Neuronal stem cell (in vitro differentiated cells): Measurements from ENCODE around the gene SLC9A8.
A peak's percentile ranks its signal among the peaks of the same experiment; 100 is the strongest.

Source experiments
- DNase-seq: peaks from one replicate; pipeline ENCODE4 v3.0.0-alpha.2; 2013; ENCODE audit warnings: low spot score
- H2AFZ ChIP-seq: one replicate; pipeline ENCODE4 v1.6.1; 2013; ENCODE audit warnings: mild to moderate bottlenecking, low read length, inconsistent platforms
- H2AK5ac ChIP-seq: 2 replicates; pipeline ENCODE4 v1.6.1; 2013; ENCODE audit warnings: low read depth, mild to moderate bottlenecking, inconsistent platforms, low read length, moderate library complexity, mixed read lengths
- H2BK120ac ChIP-seq: 2 replicates; pipeline ENCODE4 v1.6.1; 2013; ENCODE audit warnings: low read depth, mild to moderate bottlenecking, inconsistent platforms, low read length, moderate library complexity, mixed read lengths
- H2BK12ac ChIP-seq: one replicate; pipeline ENCODE4 v1.6.1; 2013; ENCODE audit warnings: low read length, inconsistent platforms
- H2BK15ac ChIP-seq: 2 replicates; pipeline ENCODE4 v1.6.1; 2013; ENCODE audit warnings: mild to moderate bottlenecking, low read length, inconsistent platforms, mixed read lengths
- H2BK5ac ChIP-seq: one replicate; pipeline ENCODE4 v1.6.1; 2013; ENCODE audit warnings: inconsistent platforms, mild to moderate bottlenecking, low read length, moderate library complexity
- H3K14ac ChIP-seq: one replicate; pipeline ENCODE4 v1.6.1; 2013; ENCODE audit warnings: low read length, inconsistent platforms
- H3K18ac ChIP-seq: 2 replicates; pipeline ENCODE4 v1.6.1; 2013; ENCODE audit warnings: low read length, inconsistent platforms
- H3K23ac ChIP-seq: 2 replicates; pipeline ENCODE4 v1.6.1; 2013; ENCODE audit warnings: low read depth, mild to moderate bottlenecking, mixed read lengths, low read length, inconsistent platforms; ENCODE audit not compliant: poor library complexity
- H3K27ac ChIP-seq: replicated peaks from 3 replicates; pipeline ENCODE4 v1.5.1; 2013; ENCODE audit warnings: low read length, inconsistent platforms
- H3K27me3 ChIP-seq, 3 experiments: 2 replicates each; pipeline ENCODE4 v1.6.1; 2013; ENCODE audit warnings: low read length in 3 of 3, mild to moderate bottlenecking in 2 of 3, inconsistent platforms in 1 of 3, low read depth in 1 of 3, mixed read lengths in 1 of 3, moderate library complexity in 1 of 3; ENCODE audit not compliant: control insufficient read depth in 3 of 3, insufficient read depth in 3 of 3
- H3K36me3 ChIP-seq, 2 donors: replicated peaks in 1 of 2; 2 replicates each; pipeline ENCODE4 v1.6.1; 2013; ENCODE audit warnings: low read length in 2 of 2; ENCODE audit not compliant: control insufficient read depth in 2 of 2, insufficient read depth in 2 of 2
- H3K4ac ChIP-seq: 2 replicates; pipeline ENCODE4 v1.6.1; 2013; ENCODE audit warnings: inconsistent platforms, mild to moderate bottlenecking, low read length, moderate library complexity
- H3K4me1 ChIP-seq, 2 donors: 1 replicate in 1 of 2; 2 replicates in 1 of 2; pipeline ENCODE4 v1.6.1; 2013; ENCODE audit warnings: low read length in 2 of 2, low read depth in 1 of 2; ENCODE audit not compliant: control insufficient read depth in 2 of 2, insufficient read depth in 1 of 2
- H3K4me2 ChIP-seq: one replicate; pipeline ENCODE4 v1.6.1; 2013; ENCODE audit warnings: mild to moderate bottlenecking, low read length, inconsistent platforms; ENCODE audit not compliant: insufficient read depth, poor library complexity, severe bottlenecking
- H3K4me3 ChIP-seq, 2 donors: 2 replicates each; pipeline ENCODE4 v1.5.1; 2013; ENCODE audit warnings: low read length in 2 of 2, mild to moderate bottlenecking in 2 of 2, inconsistent platforms in 1 of 2, moderate library complexity in 1 of 2
- H3K79me1 ChIP-seq: one replicate; pipeline ENCODE4 v1.6.1; 2013; ENCODE audit warnings: low read depth, mild to moderate bottlenecking, inconsistent platforms, low read length, moderate library complexity
- H3K9ac ChIP-seq: one replicate; pipeline ENCODE4 v1.6.1; 2013; ENCODE audit warnings: mild to moderate bottlenecking, low read depth, low read length, inconsistent platforms; ENCODE audit not compliant: poor library complexity
- H3K9me3 ChIP-seq, 2 donors: replicated peaks in 1 of 2; 2 replicates each; pipeline versions ENCODE3 to v1.6.1; 2013; ENCODE audit warnings: low read length in 2 of 2, mild to moderate bottlenecking in 2 of 2, inconsistent platforms in 1 of 2, low read depth in 1 of 2, mixed read lengths in 1 of 2, moderate library complexity in 1 of 2; ENCODE audit not compliant: control insufficient read depth in 2 of 2, insufficient read depth in 1 of 2
- H4K8ac ChIP-seq: one replicate; pipeline ENCODE4 v1.6.1; 2013; ENCODE audit warnings: low read depth, mild to moderate bottlenecking, inconsistent platforms, low read length, moderate library complexity
- H4K91ac ChIP-seq: one replicate; pipeline ENCODE4 v1.6.1; 2013; ENCODE audit warnings: low read length, low read depth, mild to moderate bottlenecking, inconsistent platforms; ENCODE audit not compliant: poor library complexity
- WGBS, 2 donors: extraction: QIAGEN DNeasy Blood & Tissue Kit; methylation state at CpG; one replicate each; pipeline ENCODE4 v1.1.7; 2013; ENCODE audit warnings: missing lambda C conversion rate in 2 of 2, mixed read lengths in 1 of 2; ENCODE audit not compliant: insufficient read length in 2 of 2, insufficient replicate concordance in 1 of 2; ENCODE audit errors: extremely low coverage in 2 of 2; 5-methylcytosine and 5-hydroxymethylcytosine counted together

SLC9A8 gene

DNA sequence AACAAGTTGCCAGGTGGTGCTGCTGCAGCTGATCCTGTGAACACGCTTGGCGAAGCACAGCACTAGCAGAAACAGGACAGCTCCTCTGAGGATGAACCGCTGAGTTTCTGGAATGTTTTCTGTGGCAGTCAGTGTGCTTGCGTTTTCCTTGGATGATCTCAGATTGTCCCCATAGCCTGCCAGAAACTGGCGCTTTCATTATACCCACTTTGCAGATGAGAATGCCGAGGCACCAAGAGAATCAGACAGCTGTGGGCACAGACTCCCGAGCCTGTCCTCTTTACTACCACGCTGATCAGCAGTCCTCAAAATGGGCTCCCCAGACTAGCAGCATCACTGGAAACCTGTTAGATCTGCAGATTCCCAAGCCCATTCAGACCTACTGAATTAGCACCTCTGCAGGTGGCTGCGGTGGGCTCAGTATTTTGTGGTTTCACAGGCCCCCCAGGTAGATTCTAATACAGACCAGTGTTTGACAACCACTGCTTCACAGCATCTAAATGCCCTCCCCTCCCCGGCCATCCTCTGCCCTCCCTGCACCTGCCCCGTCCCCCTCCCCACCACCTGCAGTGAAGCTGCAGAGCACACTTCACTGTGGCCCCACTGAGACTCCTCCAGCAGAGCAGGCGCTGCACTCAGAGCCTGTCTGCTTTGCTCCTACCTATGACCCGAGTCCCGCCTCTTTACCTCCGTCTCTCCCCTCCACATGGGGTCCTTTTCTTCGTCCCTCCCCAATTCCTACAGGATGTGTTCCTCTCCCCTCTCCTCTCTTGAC, 73.1 kb downstream of the SLC9A8 start:
- no peaks in the 10 kb centered on the region for H3K27me3 ChIP-seq

DNA sequence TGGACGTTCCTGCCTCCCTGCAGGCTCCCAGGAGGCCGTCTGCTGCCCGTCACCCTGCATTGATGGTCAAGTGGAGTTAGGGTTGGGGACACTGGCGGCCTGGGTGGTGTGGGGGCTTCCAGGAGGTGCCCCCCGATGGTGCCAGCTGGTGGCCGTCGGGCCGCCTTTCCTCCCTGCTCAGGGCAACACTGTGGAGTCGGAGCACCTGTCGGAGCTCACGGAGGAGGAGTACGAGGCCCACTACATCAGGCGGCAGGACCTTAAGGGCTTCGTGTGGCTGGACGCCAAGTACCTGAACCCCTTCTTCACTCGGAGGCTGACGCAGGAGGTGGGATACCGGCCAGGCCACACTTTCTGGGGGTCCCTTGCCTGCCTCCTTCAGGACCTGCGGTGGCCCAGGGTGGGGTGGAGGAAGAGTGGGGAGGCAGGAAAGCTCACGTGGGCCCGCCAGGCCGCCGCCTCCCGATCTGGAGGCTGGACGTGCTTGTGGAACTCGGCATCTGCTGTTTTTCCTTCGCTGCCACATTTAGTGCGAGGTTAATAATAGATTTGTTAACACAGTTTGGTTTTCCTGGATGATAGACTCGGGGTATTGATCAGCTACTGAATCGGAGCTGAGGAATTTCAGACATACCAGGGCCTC, 74.1 kb downstream of the SLC9A8 start:
- peak overlapping the region; percentile 53 for H3K23ac ChIP-seq
- no peaks in the 10 kb centered on the region for H3K79me1 ChIP-seq
- H3K36me3 ChIP-seq: peaks cover 9 to 44% of the 10 kb centered on the region in 2 donors
- no peak overlapping the region for H2BK5ac ChIP-seq
- no peak overlapping the region for H3K4me3 ChIP-seq
- no peak overlapping the region for H3K14ac ChIP-seq
- no peak overlapping the region for H2AFZ ChIP-seq
- H2BK120ac ChIP-seq: no peak overlapping the region
- H3K9ac ChIP-seq: no peak overlapping the region
- H3K27me3 ChIP-seq: no peaks in the 10 kb centered on the region
- H3K18ac ChIP-seq: peak overlapping the region; percentile 55
- no peak overlapping the region for H3K27ac ChIP-seq
- no peak for DNase-seq
- no peak overlapping the region for H2BK12ac ChIP-seq
- H2AK5ac ChIP-seq: no peak overlapping the region
- H3K4ac ChIP-seq: no peak overlapping the region
- H3K4me1 ChIP-seq: peaks cover 24 to 32% of the 10 kb centered on the region in 2 donors
- no peak overlapping the region for H4K91ac ChIP-seq
- H2BK15ac ChIP-seq: no peak overlapping the region
- H3K9me3 ChIP-seq: no peaks in the 10 kb centered on the region
- no peak overlapping the region for H4K8ac ChIP-seq
- no peak overlapping the region for H3K4me2 ChIP-seq
- no CpG with 5 or more reads among the region's 30 CpGs for WGBS, 2 donors

More for the DNA sequence above, 73.1 kb downstream of the SLC9A8 start:
- Histone ChIP-seq H3K9me3 (no peaks in the 10 kb centered on the region), H3K27ac (no peak overlapping the region), H3K4me1 (peaks cover 16 to 23% of the 10 kb centered on the region in 2 donors), H3K9ac (no peak overlapping the region), H3K4me2 (no peak overlapping the region), H2BK5ac (no peak overlapping the region), H2AK5ac (no peak overlapping the region), H3K4ac (no peak overlapping the region), H3K18ac (no peak overlapping the region), H2AFZ (no peak overlapping the region), H3K23ac (no peak overlapping the region), H2BK12ac (no peak overlapping the region), H2BK120ac (no peak overlapping the region), H3K79me1 (no peaks in the 10 kb centered on the region), H4K8ac (no peak overlapping the region), H2BK15ac (no peak overlapping the region), H3K36me3 (peaks cover 9 to 51% of the 10 kb centered on the region in 2 donors), H3K14ac (no peak overlapping the region), H4K91ac (no peak overlapping the region), H3K4me3 (no peak overlapping the region)
- DNase-seq: no peak
- WGBS, 2 donors: no CpG with 5 or more reads among the region's 16 CpGs

DNA sequence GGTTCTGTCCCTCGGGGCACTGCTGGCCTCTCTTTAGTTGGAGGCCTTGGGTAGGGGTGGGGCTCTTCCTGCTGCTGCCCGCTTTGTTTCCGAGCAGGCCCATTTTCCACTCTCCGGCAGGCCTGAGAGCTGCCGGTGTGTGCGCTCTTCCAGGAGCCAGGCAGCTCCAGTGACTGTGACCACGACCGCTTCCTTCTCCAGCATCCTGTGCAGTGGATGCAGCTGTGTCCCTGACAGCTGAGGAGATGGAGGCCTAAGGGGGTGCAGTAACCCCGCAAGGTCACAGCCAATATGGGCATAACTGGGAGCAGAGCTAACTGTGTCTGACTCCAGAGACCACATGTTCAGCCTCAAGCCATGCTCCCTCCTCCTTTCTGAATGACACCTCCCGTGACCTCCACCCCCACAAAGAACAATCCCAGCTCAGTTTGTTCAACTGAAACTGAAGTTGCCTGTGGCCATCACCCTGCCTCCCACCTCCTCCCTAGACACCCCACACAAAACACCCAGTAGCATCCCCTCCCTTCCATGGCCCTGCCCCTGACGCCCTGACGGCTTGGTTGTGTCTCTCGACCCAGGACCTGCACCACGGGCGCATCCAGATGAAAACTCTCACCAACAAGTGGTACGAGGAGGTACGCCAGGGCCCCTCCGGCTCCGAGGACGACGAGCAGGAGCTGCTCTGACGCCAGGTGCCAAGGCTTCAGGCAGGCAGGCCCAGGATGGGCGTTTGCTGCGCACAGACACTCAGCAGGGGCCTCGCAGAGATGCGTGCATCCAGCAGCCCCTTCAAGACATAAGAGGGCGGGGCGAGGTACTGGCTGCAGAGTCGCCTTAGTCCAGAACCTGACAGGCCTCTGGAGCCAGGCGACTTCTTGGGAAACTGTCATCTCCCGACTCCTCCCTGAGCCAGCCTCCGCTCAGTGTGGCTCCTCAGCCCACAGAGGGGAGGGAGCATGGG, 74.9 kb downstream of the SLC9A8 start:
- Histone ChIP-seq H3K23ac (no peak overlapping the region), H3K79me1 (no peaks in the 10 kb centered on the region), H3K4me3 (no peak overlapping the region), H3K4ac (no peak overlapping the region), H3K4me1 (peaks cover 24 to 40% of the 10 kb centered on the region in 2 donors), H3K18ac (peak overlapping the region; percentile 58), H3K36me3 (peaks cover 9 to 44% of the 10 kb centered on the region in 2 donors), H2BK5ac (no peak overlapping the region), H2AFZ (no peak overlapping the region), H2AK5ac (peak overlapping the region; percentile 72), H2BK120ac (no peak overlapping the region), H3K9me3 (no peaks in the 10 kb centered on the region), H3K9ac (peak overlapping the region; percentile 60), H2BK15ac (no peak overlapping the region), H4K91ac (no peak overlapping the region), H3K27ac (no peak overlapping the region), H3K14ac (no peak overlapping the region), H2BK12ac (no peak overlapping the region), H3K4me2 (no peak overlapping the region), H4K8ac (no peak overlapping the region), H3K27me3 (no peaks in the 10 kb centered on the region)
- no peak for DNase-seq
- WGBS, 2 donors: no CpG with 5 or more reads among the region's 32 CpGs
